Fibroblast of gingiva (primary cell): Measurements from ENCODE around the gene MCOLN1.
"Not testable (repeated sequence)": the region's sequence is repeated elsewhere in the genome, so short reads cannot be mapped to it uniquely, and the experiment has no call there.

ENCODE experiments used
- DNase-seq: peaks from one replicate; pipeline ENCODE4 v3.0.0-alpha.2; 2011; ENCODE audit warnings: low read depth

Gene MCOLN1

DNA sequence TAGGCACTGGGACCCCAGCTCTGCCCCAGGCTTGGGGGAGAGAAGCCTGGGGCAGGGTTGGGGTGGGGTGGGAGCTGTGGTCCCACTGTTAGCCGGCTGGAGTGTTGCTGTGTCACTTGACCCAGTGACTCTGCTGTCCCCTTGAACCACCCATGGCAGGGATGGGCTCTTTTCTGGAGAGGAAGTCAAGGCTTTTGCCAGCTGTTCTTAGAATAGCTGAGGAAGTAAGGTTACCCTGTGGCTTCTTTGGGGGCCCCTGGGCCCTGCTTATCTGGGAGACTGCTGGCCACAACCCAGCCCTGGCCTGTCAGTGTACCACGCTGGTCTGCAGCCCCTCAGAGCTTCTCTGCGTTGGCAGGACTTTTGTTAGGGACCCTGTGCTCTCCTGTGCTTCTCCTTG is 22.2 kb downstream of the MCOLN1 start:
- DNase-seq: no peak

- no peak for DNase-seq
Measured at GRCh38 chr19:7545300-7545699, 22.9 kb downstream of the MCOLN1 start.

DNA sequence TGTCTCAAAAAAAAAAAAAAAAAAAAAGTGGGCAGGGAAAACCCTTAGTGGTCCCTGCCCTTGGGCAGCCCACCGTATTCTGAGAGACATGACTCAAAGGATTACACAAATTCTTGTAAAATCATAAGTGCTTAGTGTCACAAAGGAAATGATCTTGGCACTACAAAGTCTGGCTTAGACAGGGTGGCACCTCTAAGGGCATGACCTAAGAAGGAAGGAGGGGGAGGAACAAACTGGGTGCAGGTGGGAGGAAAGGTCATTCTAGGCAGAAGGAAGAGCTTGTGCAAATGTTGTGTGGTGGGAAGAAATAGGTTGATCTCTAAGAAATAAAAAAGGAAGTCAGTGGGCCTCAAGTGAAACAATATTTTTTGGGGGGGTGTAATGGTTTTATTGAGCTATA is 23.5 kb downstream of the MCOLN1 start:
- no peak for DNase-seq

DNA sequence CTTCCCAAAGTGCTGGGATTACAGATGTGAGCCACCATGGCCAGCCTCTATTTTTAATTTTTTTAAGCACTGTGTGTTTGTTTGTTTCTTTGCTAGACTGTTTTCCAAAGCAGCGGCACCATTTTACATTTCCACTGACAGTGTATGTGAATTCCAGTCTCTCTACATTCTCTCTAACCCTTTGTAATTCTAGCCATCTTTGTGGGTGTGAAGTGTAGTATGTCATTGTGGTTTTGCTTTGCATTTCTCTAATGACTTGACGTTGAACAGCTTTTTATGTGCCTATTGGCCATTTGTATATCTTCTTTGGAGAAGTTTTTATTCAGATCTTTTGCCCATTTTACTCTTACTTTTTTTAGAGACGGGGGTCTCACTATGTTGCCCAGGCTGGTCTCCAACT is 24.7 kb downstream of the MCOLN1 start:
- DNase-seq: no peak

- DNase-seq: no peak
Measured at GRCh38 chr19:7549429-7550148, 27.2 kb downstream of the MCOLN1 start.

DNA sequence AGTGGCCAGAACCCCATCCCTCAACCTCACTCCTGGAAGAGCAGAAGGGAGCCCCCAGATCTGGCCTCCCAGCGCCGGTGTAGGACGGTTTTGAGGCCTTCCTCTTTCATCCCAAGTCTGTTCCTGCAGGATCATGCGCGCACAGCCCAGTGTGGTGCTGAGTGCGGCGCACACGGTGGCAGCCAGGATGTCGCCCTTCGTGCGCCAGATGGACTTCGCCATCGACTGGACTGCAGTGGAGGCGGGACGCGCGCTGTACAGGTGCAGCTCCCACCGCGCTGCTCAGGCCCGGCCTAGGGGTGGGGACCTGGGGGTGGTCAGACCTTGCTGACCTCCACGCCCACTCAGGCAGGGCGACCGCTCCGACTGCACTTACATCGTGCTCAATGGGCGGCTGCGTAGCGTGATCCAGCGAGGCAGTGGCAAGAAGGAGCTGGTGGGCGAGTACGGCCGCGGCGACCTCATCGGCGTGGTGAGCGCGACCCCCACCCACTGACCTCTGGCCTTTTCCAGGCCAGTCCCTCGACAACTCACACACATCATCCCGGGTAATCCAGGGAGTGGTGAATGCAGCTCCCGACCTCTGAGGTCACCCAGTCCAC is 27.8 kb downstream of the MCOLN1 start:
- DNase-seq: no peak

DNA sequence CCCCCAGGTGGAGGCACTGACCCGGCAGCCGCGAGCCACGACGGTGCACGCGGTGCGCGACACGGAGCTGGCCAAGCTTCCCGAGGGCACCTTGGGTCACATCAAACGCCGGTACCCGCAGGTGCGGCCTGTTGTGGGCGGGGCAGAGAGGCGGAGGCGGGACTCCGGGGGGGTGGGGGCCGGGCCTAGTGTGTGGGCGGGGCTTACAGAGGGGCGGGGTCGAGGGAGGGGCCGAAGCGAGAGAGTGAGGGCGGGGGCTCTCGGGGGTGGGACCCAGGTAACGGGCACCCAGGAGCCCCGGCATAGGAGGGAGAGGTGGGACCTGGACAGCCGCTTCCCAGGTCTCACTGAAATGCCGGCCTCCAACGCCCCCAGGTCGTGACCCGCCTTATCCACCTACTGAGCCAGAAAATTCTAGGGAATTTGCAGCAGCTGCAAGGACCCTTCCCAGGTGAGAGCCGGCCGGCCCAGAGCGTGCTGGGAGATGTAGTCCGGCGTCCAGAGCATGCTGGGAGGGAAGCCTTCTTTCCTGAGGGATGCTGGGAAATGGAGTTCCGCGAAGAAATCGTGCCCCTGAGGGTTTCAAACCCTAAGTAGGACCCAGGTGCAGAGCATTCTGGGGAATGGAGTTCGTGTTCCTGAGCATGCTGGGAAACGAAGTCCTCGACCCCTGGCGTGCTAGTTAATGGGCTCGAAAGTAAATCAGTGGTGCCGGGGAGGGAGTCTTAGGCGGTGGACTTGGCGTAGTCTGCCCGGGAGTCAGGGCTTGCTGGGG is 28.8 kb downstream of the MCOLN1 start:
- peak; percentile 19 for DNase-seq

GRCh38 chr19:7552781-7553180 is 30.4 kb downstream of the MCOLN1 start:
- no peak for DNase-seq

DNA sequence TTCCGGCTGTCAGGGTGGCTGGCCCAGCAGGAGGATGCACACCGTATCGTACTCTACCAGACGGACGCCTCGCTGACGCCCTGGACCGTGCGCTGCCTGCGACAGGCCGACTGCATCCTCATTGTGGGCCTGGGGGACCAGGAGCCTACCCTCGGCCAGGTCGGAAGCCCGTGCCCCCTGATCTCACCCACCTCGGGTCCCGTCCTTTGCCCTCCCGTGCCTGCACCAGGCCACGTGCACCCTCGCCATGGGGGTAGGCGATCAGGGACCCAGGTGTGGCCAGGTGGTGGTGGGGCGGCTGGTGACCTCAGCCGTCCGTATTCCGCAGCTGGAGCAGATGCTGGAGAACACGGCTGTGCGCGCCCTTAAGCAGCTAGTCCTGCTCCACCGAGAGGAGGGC is 32.1 kb downstream of the MCOLN1 start:
- DNase-seq: no peak

DNA sequence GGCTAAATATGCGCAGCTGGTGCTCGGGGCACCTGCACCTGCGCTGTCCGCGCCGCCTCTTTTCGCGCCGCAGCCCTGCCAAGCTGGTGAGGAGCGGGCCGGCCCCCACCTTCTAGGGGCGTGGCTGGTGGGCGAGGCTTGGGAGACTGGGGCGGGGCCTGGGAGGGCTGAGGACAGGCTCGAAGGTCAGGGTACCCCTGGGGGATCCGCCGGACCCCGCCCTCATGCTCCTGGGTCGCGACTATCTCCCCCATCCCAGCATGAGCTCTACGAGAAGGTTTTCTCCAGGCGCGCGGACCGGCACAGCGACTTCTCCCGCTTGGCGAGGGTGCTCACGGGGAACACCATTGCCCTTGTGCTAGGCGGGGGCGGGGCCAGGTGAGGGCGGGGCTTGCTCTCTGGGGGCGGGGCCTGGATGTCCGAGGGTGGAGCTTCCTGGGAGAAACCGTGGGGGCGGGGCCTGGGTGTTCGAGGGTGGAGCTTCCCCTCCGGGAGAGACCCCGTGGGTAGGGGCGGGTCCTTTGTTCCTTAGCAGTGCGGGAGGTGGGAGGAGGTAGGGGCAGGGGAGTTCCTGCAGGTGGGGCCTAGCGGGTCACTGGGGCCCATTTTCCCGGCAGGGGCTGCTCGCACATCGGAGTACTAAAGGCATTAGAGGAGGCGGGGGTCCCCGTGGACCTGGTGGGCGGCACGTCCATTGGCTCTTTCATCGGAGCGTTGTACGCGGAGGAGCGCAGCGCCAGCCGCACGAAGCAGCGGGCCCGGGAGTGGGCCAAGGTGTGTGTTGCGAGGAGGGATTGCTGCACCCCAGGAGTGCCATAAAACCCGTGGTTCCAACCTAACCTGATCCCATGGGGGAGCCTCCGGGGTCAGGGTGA is 32.8 kb downstream of the MCOLN1 start:
- DNase-seq: no peak

DNA sequence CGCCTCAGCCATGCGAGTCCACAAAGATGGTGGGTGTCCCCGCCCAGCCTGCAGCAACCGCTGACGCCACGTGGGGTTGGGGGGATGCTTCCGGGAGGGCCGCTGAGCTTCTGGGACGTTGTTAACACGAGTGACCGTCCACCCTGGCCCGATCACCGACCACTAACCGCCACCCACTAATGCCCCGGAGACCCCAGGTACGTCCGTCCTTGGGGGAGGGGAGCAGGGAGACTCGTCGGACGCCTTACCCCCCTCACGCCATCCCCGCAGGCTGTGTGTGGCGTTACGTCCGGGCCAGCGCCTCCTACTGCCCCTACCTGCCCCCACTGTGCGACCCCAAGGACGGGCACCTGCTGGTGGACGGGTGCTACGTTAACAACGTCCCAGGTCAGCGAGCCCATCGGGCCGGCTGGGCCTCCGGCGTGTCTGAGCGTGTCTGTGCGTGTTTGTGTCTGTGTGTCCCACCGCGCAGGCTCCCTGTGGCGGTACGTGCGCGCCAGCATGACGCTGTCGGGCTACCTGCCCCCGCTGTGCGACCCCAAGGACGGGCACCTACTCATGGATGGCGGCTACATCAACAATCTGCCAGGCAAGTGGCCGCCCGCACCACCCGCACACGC is 34.4 kb downstream of the MCOLN1 start:
- no peak for DNase-seq

DNA sequence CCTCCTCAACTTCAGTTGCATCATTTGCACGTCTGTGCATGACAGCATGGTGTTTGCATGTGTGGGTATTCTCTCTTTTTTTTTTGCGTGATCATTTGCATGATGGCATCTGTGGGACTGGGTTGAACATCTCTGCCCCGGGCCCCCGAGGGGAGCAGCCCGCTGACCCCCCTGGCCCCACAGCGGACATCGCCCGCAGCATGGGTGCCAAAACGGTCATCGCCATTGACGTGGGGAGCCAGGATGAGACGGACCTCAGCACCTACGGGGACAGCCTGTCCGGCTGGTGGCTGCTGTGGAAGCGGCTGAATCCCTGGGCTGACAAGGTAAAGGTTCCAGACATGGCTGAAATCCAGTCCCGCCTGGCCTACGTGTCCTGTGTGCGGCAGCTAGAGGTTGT is 36.2 kb downstream of the MCOLN1 start:
- DNase-seq: no peak

DNA sequence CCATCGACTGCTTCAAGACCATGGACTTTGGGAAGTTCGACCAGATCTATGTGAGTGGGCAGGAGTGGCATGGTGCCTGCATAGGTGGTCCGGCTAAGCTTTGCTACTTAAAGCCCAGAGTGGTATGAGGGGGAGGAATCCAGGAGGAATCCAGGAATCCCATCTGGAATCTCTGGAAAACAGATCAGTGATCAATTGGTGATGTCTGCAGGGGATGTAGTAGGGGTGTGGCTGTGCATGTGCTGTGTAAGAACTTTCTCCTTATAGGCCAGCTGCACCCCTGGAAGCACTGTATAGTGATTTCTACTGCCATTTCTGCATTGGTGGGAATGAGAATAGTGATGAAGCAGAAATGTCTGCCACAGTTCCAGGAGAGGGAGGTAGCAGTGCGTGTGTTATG is 36.7 kb downstream of the MCOLN1 start:
- no peak for DNase-seq

GRCh38 chr19:7560255-7560654 is 37.8 kb downstream of the MCOLN1 start:
- DNase-seq: no peak

DNA sequence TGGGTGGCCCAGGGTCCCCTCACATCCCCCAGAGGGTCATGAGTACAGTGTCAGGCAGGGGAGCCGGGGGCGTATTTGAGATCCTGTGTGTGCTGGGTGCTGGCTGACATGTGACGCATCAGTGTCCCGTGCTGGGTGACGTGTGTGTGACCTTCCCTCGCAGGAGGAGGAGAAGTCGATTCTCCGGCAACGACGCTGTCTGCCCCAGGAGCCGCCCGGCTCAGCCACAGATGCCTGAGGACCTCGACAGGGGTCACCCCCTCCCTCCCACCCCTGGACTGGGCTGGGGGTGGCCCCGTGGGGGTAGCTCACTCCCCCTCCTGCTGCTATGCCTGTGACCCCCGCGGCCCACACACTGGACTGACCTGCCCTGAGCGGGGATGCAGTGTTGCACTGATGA is 38.9 kb downstream of the MCOLN1 start:
- DNase-seq: no peak

DNA sequence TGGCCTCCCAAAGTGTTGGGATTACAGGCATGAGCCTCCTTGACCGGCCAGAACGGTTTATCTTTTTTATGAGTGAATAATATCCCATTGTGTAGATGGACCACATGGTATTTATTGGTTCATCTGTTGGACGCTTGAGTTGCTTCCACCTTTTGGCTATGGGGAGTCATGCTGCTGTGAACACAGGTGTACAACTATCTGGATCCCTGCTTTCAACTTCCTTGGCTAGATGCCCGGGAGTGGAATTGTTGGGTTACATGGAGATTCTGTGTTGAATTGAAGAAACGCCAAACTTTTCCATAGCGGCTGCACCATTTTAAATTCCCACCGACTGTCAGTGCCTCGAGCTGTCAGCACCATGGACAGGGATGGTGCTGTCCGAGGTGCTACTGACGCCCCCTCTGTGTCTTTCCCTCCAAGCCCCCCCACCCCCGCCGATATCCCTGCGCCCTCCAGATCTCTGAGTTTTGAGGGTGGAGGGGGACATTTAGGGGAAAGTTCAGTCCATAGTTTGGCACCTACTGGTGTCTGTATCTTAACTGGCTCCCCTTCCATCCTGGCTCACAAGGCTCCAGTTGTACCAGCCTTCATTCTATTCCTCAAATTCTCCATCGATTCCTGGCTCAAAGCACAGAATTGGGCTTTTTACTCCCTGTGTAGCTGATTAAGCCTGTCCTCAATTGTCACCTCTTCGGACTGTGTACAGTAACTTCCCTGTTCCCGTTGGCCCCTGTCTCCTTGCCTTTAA is 40.4 kb downstream of the MCOLN1 start:
- DNase-seq: no peak

DNA sequence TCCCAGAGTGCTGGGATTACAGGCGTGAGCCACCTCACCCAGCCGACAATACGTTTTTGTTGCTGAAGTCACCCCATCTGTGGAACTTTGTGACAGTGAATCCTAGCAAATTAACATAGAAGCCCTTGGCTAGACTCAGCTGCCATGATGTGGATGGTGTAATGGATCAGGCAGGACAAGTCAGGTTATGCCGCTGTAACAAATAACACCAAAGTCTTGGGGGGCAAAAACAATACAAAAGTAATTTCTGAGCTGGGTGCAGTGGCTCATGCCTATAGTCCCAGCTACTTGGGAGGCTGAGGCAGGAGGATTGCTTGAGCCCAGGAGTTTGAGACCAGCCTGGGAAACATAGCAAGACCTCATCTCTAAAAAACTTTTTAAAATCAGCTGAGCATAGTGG is 42.4 kb downstream of the MCOLN1 start:
- DNase-seq: no peak

DNA sequence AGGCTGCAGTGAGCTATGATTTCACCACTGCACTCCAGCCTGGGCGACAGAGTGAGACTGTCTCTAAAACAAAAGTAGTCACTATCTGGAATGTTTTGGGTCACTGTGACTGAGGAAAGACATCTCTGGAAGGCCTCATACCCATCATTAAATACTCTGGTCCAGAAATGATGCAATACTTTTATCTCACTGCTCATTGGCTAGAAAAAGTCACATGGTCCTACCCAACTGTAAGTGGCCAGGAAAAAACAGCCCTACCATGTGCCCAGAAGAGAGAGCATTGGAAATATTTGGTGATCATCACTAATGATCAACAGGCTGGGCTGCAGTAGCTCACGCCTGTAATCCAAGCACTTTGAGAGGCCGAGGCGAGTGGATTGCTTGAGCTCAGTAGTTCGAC is 42.9 kb downstream of the MCOLN1 start:
- no peak for DNase-seq

- no peak for DNase-seq
Measured at GRCh38 chr19:7570761-7571160, 48.3 kb downstream of the MCOLN1 start.

GRCh38 chr19:7575434-7576040 is 53.1 kb downstream of the MCOLN1 start:
- DNase-seq: no peak

GRCh38 chr19:7577422-7577821 is 55.0 kb downstream of the MCOLN1 start:
- not testable (repeated sequence) for DNase-seq
